ENCODE results near the gene OR51B4. TPM values are rescaled to one million over a fixed set of nuclear protein-coding genes. Genes with fewer than 3 reads are reported as not detected.

The OR51B4 gene, protein sequence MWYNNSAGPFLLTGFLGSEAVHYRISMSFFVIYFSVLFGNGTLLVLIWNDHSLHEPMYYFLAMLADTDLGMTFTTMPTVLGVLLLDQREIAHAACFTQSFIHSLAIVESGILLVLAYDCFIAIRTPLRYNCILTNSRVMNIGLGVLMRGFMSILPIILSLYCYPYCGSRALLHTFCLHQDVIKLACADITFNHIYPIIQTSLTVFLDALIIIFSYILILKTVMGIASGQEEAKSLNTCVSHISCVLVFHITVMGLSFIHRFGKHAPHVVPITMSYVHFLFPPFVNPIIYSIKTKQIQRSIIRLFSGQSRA
- not detected for total RNA-seq
- polyA plus RNA-seq (2013, experiment 1 of 2): not detected
- polyA plus RNA-seq (2013, experiment 2 of 2): not detected
- long read RNA-seq, experiment 1: 0 reads
- long read RNA-seq, experiment 2: 0 reads
- long read RNA-seq, experiment 3: 0 reads
- long read RNA-seq, experiment 4: 0 reads

DNA sequence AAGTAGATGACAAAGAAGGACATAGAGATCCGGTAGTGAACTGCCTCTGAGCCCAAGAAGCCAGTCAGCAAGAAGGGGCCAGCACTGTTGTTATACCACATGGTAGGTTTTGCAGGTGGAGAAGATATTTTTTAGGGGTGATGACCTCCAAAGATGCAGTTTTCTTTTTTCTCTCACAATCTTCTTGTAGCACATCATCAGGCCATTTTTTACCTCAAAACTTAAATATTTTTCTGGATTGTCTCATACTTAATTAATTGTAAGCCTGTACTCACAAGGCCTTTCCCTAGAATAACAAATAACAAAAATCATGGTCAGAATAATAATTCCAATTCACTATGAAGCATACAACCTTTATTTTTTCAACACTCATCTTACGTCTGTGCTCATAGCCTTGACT lies at the start of gene OR51B4:
Gene OR51B4 (minus strand): TSS at position 101 of the 400 bp plus-strand sequence. CDS start 0 bp downstream, at position 101.
- H3K4me3 ChIP-seq (ENCODE audit: low read length): no peak within 1 kb of the TSS
- no peaks in the 10 kb centered on the region for H3K27me3 ChIP-seq (ENCODE audit: control insufficient read depth, insufficient read depth, low read length, poor library complexity, severe bottlenecking)
- H3K27ac ChIP-seq (ENCODE audit: low read depth, low read length): no peak within 1 kb of the TSS
- no peaks in the 10 kb centered on the region for H3K9me3 Mint-ChIP-seq
- no peaks in the 10 kb centered on the region for H3K36me3 Mint-ChIP-seq (ENCODE audit: low read depth)
- TF ChIP-seq, protein P1, sequence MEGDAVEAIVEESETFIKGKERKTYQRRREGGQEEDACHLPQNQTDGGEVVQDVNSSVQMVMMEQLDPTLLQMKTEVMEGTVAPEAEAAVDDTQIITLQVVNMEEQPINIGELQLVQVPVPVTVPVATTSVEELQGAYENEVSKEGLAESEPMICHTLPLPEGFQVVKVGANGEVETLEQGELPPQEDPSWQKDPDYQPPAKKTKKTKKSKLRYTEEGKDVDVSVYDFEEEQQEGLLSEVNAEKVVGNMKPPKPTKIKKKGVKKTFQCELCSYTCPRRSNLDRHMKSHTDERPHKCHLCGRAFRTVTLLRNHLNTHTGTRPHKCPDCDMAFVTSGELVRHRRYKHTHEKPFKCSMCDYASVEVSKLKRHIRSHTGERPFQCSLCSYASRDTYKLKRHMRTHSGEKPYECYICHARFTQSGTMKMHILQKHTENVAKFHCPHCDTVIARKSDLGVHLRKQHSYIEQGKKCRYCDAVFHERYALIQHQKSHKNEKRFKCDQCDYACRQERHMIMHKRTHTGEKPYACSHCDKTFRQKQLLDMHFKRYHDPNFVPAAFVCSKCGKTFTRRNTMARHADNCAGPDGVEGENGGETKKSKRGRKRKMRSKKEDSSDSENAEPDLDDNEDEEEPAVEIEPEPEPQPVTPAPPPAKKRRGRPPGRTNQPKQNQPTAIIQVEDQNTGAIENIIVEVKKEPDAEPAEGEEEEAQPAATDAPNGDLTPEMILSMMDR (conservative IDR thresholded peaks at IDR 0.05): no peak
- H3K4me1 ChIP-seq (ENCODE audit: control insufficient read depth, insufficient read depth, low read length): no peaks in the 10 kb centered on the region
- H3K9me3 ChIP-seq (ENCODE audit: control insufficient read depth, low read length): no peaks in the 10 kb centered on the region
- H3K4me3 Mint-ChIP-seq: no peak within 1 kb of the TSS
- H3K27ac Mint-ChIP-seq: no peak within 1 kb of the TSS
- H3K9ac ChIP-seq (ENCODE audit: extremely low read depth, low read length, poor library complexity, severe bottlenecking): no peak within 1 kb of the TSS
- DNase-seq: no peak
- no peaks in the 10 kb centered on the region for H3K36me3 ChIP-seq (ENCODE audit: control insufficient read depth, insufficient read depth, low read length)
- no peaks in the 10 kb centered on the region for H3K27me3 Mint-ChIP-seq (ENCODE audit: insufficient read depth)
- peaks cover 11% of the 10 kb centered on the region for H3K4me1 Mint-ChIP-seq
- WGBS, 2 experiments (ENCODE audit: insufficient coverage in 1 of 2, insufficient read length in 1 of 2): 93 to 98% methylated on average over 2 of the region's 2 CpGs

DNA sequence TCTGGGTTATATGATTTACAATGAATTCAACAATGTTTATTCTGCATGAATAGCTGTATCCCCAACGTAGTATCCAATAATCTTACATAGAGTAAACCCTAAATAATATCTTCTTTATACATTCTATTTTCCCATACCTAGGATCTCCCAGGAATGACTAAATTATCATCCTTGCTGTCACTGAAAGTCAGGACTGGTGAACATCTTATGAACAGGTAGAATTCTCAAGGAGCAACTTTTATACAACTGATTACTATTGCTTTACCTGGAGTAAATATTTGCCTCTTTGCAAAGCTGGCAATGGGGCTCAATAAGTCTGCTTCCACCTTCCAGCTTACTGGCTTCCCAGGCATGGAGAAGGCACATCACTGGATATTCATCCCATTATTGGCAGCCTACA lies 49.5 kb upstream of the OR51B4 start, which contains the start of gene OR51B6:
Gene OR51B6 (plus strand): TSS at position 301 of the 400 bp plus-strand sequence. CDS start 0 bp downstream, at position 301.
- no peak within 1 kb of the TSS for H3K9ac ChIP-seq (ENCODE audit: extremely low read depth, low read length, poor library complexity, severe bottlenecking)
- Mint-ChIP-seq H3K27me3 (ENCODE audit: insufficient read depth) (no peaks in the 10 kb centered on the region), H3K4me1 (peaks cover 11% of the 10 kb centered on the region), H3K4me3 (no peak within 1 kb of the TSS), H3K27ac (no peak within 1 kb of the TSS), H3K9me3 (no peaks in the 10 kb centered on the region), H3K36me3 (ENCODE audit: low read depth) (no peaks in the 10 kb centered on the region)
- no peaks in the 10 kb centered on the region for H3K36me3 ChIP-seq (ENCODE audit: control insufficient read depth, insufficient read depth, low read length)
- no peak for DNase-seq
- H3K9me3 ChIP-seq (ENCODE audit: control insufficient read depth, low read length): no peaks in the 10 kb centered on the region
- H3K27ac ChIP-seq (ENCODE audit: low read depth, low read length): no peak within 1 kb of the TSS
- no peaks in the 10 kb centered on the region for H3K4me1 ChIP-seq (ENCODE audit: control insufficient read depth, insufficient read depth, low read length)
- no peak within 1 kb of the TSS for H3K4me3 ChIP-seq (ENCODE audit: low read length)
- no peaks in the 10 kb centered on the region for H3K27me3 ChIP-seq (ENCODE audit: control insufficient read depth, insufficient read depth, low read length, poor library complexity, severe bottlenecking)
- 91% methylated on average over 1 of the region's 1 CpG; no CpG with 5 or more reads in 1 of the 2 experiments for WGBS, 2 experiments (ENCODE audit: insufficient coverage in 1 of 2, insufficient read length in 1 of 2)
- TF ChIP-seq, protein P1 (conservative IDR thresholded peaks at IDR 0.05): no peak

DNA sequence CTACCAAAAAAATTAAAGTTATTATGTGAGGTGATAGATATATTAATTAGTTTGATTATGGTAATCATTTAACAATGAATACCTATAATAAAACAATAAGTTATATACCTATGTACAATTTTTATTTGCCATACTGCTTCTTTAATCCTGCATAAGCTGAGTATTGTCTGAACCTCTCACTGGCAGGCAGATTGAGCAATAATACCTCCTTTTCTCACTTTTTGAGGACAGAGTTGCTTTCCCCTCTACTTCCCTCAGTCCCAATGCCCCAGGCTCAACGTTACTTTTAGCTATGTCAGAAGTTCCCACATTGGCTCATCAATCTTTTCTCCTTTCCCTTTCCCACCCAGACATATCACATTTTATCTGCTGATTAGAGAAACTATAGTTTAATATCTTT lies 47.8 kb upstream of the OR51B4 start:
- H3K4me1 Mint-ChIP-seq: peaks cover 24% of the 10 kb centered on the region
- Histone ChIP-seq H3K27ac (ENCODE audit: low read depth, low read length) (no peak overlapping the region), H3K36me3 (ENCODE audit: control insufficient read depth, insufficient read depth, low read length) (no peaks in the 10 kb centered on the region), H3K4me1 (ENCODE audit: control insufficient read depth, insufficient read depth, low read length) (peaks cover 3% of the 10 kb centered on the region), H3K4me3 (ENCODE audit: low read length) (no peak overlapping the region), H3K27me3 (ENCODE audit: control insufficient read depth, insufficient read depth, low read length, poor library complexity, severe bottlenecking) (no peaks in the 10 kb centered on the region), H3K9me3 (ENCODE audit: control insufficient read depth, low read length) (no peaks in the 10 kb centered on the region), H3K9ac (ENCODE audit: extremely low read depth, low read length, poor library complexity, severe bottlenecking) (no peak overlapping the region)
- no peaks in the 10 kb centered on the region for H3K9me3 Mint-ChIP-seq
- H3K27me3 Mint-ChIP-seq (ENCODE audit: insufficient read depth): no peaks in the 10 kb centered on the region
- no peak overlapping the region for H3K27ac Mint-ChIP-seq
- TF ChIP-seq, protein P1 (conservative IDR thresholded peaks at IDR 0.05): no peak
- no peak overlapping the region for H3K4me3 Mint-ChIP-seq
- DNase-seq: no peak
- no peaks in the 10 kb centered on the region for H3K36me3 Mint-ChIP-seq (ENCODE audit: low read depth)
- WGBS, 2 experiments (ENCODE audit: insufficient coverage in 1 of 2, insufficient read length in 1 of 2): 74% methylated on average over 1 of the region's 1 CpG; no CpG with 5 or more reads in 1 of the 2 experiments

Measured in endodermal cell (in vitro differentiated cells).